HG03354 (cell line): Measurements from ENCODE around the gene NFKBIE.
A peak's percentile ranks its signal among the peaks of the same experiment; 100 is the strongest.

Experiments
- ATAC-seq: cut with Tn5 transposase; IDR thresholded peaks from one replicate; pipeline ENCODE4 v1.9.1; 2021; ENCODE audit warnings: mild to moderate bottlenecking; ENCODE audit not compliant: unreplicated experiment, poor library complexity, severe bottlenecking

Gene NFKBIE

DNA sequence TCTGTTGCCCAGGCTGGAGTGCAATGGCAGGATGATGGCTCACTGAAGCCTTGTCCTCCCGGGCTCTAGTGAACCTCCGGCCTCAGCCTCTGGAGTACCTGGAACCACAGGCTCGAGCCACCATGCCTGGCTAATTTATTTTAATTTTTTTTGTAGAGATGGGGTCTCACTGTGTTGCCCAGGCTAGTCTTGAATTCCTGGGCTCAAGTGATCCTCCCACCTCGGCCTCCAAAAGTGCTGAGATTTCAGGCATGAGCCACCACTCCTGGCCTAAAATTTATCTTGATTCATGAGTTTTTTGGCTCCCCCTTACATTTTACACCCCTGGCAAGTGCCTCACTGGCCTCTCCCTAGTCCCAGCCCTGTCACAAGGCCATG is 44.4 kb downstream of the NFKBIE start:
- ATAC-seq: no peak

DNA sequence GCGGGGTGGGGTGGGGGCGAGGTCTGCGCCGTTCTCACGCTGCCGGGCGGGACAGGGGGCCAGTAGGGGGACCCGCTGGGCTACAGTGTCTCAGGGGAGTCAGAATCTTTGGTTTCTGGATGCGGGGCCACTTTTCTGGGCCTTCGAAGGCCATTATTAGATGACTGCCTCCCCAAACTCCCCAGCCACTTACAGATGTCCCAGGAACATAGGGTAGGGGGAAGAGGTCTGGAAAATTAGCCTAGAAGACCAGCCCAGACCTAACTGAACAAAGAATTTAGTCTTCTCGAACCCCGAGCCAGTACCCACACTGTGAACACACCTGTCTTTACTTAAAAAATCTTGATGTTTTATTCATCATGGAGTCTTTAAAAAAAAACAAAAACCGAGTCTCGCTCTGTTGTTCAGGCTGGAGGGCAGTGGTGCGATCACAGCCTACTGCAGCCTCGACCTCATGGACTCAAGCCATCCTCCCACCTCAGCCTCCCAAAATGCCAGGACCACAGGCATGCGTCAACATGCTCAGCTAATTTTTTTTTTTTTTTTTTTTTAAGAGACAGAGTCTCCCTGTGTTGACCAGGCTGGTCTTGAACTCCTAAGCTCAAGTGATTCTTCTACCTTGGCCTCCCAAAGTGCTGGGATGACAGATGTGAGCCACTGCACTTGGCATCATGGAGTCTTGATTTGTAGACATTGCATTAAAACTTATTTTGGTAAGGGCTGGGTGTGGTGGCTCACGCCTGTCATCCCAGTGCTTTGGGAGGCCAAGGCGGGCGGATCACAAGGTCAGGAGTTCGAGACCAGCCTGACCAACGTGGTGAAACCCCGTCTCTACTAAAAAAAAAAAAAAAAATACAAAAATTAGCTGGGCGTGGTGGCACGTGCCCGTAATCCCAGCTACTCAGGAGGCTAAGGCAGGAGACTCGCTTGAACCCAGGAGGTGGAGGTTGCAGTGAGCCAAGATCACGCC is 45.3 kb downstream of the NFKBIE start:
- ATAC-seq: no peak

DNA sequence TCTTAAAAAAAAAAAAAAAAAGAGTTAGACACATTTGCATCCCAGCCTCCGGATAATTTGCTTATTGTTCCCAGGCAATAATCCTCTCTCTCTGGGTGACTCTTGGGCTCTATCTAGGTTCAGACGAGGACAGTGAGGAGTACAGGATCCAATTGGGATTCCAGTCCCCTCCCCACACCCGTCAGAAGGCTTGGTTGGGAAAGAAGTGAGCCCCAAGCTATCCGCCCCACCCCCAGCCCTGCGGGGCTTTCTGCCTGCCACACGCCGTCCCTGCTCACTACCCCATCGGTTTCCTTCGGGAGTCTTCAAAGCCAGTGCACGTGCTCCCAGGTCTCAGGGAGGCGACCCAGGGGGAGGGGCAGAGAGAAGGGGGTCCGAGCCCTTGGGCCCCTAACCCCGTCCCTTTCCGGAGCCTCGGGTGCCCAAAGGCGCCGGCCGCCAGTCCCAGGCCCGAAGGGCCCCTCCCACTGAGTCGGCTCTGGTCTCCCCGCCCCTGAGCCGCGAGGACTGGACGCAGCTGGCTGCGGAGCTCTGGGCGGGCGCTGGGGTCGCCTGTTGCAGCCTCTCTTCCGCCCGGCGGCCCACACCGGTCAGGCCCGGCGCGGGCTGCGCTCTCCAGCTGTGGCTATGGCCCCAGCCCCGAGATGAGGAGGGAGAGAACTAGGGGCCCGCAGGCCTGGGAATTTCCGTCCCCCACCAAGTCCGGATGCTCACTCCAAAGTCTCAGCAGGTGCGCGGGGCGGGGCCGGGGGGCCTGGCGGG is 46.1 kb downstream of the NFKBIE start:
- peak; percentile 56 for ATAC-seq

DNA sequence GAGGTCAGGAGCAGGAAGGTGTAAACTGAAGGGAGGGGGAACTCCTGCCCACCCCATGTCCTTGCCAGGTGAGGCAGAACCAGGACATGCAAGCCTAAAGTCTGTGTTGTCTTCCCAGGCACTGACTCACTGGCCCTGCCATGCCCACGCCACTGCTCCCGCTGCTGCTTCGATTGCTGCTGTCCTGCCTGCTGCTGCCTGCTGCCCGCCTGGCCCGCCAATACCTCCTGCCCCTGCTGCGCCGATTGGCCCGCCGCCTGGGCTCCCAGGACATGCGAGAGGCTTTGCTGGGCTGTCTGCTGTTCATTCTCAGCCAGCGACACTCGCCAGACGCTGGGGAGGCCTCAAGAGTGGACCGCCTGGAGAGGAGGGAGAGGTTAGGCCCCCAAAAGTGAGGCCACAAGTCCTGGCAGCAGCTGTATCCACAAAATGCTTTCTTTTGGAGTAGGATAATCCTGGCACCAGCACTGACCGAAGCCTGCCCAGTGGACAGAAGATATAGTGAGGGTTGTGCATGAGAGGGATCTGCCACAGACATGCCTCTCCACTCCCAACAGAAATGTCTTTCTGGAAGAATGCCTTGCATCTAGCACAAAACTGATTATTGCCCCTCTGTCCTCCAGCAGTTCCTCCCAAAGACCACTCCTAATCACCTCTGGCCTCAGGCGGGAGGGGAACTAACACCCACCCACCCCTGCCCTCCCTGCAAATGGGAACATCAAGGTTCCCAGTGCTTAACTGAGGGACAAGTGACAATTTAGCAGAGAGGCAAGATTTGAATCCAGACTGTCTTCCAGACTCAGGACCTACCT is 47.8 kb downstream of the NFKBIE start:
- ATAC-seq: no peak

DNA sequence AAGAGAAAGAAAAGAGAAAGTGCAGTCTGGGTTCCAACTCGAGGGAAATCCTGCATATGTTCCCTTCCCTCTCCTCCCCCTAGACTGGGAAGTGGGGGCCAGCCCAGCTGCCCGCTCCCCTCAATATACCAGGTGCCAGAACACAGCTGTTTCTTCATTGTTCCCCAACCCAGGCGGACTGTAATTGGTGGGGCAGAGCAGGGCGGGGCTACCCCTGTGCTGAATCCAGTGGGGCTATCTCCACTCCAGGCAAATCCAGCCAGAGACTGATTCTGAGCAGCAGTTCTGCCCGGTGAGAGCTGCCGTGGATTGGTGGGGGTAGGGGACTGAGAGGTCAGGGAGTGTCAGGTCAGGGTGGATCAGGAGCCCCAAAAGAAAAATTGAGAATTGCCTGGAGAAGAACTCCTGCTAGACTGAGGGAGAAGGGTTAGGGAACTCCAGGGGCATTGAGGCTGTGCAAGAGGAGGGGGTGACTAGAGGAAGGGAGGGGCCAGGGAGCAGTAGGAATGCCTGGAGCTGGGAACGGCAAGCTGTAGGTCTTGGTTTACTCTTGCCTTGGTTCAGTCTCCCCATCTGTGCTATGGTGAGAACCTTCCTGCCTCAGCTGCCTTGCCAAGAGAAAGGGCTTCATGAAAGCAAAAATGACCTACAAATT is 48.5 kb downstream of the NFKBIE start, which contains the start of gene MYMX:
Gene MYMX (plus strand): TSS at position 250 of the 655 bp plus-strand sequence. CDS start 546 bp downstream, outside the sequence.
- ATAC-seq: no peak

DNA sequence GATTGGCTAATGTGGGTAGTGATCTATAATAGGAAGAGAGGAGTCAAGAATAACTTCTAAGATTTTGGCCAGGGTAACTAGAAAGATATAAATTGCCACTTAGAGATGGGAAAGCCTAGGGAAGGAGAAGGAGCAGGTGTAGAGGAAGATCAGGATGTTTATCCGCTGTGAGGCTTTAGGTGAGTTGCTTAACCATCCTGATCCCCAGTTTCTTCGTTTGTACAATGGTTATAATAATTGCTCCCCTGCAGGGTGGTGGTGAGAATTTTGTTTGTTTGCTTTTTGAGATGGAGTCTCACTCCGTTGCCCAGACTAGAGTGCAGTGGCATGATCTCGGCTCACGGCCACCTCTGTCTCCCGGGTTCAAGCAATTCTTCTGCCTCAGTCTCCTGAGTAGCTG is 51.0 kb downstream of the NFKBIE start:
- ATAC-seq: no peak

DNA sequence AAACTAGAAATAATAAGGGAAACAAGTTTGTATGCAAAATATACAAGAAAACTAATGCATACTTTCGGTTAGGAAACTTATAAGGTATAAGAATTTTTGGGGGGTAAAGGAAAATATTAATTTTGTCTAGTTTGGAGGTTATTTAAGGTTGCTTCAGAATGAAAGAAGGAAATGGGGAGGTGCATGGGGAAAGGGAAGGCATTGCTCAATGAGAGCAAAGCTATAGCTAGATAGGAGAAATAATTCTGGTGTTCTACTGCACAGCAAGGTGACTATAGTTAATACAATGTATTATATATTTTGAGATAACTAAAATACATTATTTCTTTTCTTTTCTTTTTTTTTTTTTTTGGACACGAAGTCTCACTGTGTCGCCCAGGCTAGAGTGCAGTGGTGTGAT is 54.1 kb downstream of the NFKBIE start:
- ATAC-seq: no peak
